Thyroid gland (tissue), 4 donors: ENCODE data around the gene PPP2R5D. TPM values are rescaled to one million over a fixed set of nuclear protein-coding genes. Genes with fewer than 3 reads are reported as not detected.

ENCODE experiments used
- DNase-seq, 2 donors: peaks; one replicate each; pipeline ENCODE4 v3.0.0-alpha.2; 2019
- H3K27ac ChIP-seq, 3 donors: fragments of 200-600 bp; sonication (generic); 1 replicate in 2 of 3; 2 replicates in 1 of 3; pipeline ENCODE4 v1.5.1; 2016 to 2019; ENCODE audit warnings: mild to moderate bottlenecking in 1 of 3, moderate library complexity in 1 of 3
- H3K27me3 ChIP-seq: fragments of 200-600 bp; sonication (generic); one replicate; pipeline ENCODE4 v1.5.1; 2019
- H3K36me3 ChIP-seq, 2 donors: fragments of 200-600 bp; sonication (generic); one replicate each; pipeline ENCODE4 v1.5.1; 2016 to 2019
- H3K4me1 ChIP-seq, 2 donors: fragments of 200-600 bp; sonication (generic); one replicate each; pipeline ENCODE4 v1.5.1; 2017 to 2019
- H3K4me3 ChIP-seq, 3 donors: fragments of 200-600 bp; sonication (generic); replicated peaks in 1 of 3; 1 replicate in 2 of 3; 2 replicates in 1 of 3; pipeline ENCODE4 v1.5.1; 2016; ENCODE audit warnings: mild to moderate bottlenecking in 1 of 3
- H3K9me3 ChIP-seq: fragments of 200-600 bp; sonication (generic); one replicate; pipeline ENCODE4 v1.5.1; 2017
- CTCF ChIP-seq, 6 experiments: fragments of 200-600 bp in 3 of 6; fragments of 450-650 bp in 3 of 6; sonication (generic) in 3 of 6; IDR thresholded peaks; one replicate each; pipeline ENCODE4 v1.5.1; 2016 to 2019; ENCODE audit warnings: antibody characterized with exemption in 6 of 6, mild to moderate bottlenecking in 2 of 6, inconsistent platforms in 1 of 6, moderate library complexity in 1 of 6
- POLR2A ChIP-seq, 2 donors: fragments of 450-650 bp; IDR thresholded peaks; one replicate each; pipeline ENCODE4 v1.6.1; 2017; ENCODE audit warnings: antibody characterized with exemption in 2 of 2, mild to moderate bottlenecking in 2 of 2, moderate library complexity in 1 of 2
- WGBS, 2 donors: methylation state at CpG; one replicate each; pipeline ENCODE4 v1.1.5; 2017; 5-methylcytosine and 5-hydroxymethylcytosine counted together
- intact Hi-C: fragments of 100-400 bp; cut with DNase I; formaldehyde crosslinking; loops from one replicate; pipeline ENCODE4 v1.15.1; 2023
- total RNA-seq, 4 donors: library from RNA; depleted of rRNA; stranded (reverse); fragments of >200 nt; gene quantifications; one replicate each; pipeline ENCODE4 v1.2.3, GENCODE V29; 2016

The PPP2R5D gene
- total RNA-seq, 4 donors from 2014 or later = 22.8 to 47.0 (median 28.2) TPM

DNA sequence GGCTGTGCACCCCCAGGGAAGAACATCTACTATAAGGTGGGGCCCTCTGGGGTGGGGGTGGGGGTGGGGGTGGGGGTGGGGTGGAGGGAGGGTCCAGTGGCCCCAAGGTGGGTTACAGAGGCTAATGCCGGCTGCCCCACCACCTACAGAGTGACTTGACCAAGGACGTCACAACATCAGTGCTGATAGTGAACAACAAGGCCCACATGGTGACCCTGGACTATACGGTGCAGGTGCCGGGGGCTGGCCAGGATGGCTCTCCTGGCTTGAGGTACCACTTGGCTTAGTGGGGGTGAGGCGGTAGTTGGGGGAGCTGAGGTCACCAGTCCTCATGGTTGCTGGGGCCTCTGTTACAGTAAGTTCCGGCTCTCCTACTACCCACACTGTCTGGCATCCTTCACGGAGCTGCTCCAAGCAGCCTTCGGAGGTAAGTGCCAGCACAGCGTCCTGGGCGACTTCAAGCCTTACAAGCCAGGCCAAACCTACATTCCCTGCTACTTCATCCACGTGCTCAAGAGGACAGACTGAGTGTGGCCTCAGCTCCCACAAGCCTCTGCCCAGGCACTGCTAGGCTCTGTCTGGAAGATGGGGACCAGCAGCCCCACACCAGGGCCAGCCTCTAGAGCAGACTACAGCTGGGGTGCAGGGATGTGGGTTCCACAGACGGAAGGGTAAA, 21.1 kb upstream of the PPP2R5D start:
- Histone ChIP-seq H3K4me3 (no peak overlapping the region), H3K27me3 (no peaks in the 10 kb centered on the region), H3K4me1 (peaks cover 5 to 16% of the 10 kb centered on the region in 2 donors), H3K36me3 (peaks cover 10 to 12% of the 10 kb centered on the region in 2 donors), H3K27ac (no peak overlapping the region), H3K9me3 (no peaks in the 10 kb centered on the region)
- DNase-seq = no peak
- 83 to 90% methylated on average over 2 to 9 of the region's 12 CpGs for WGBS, 2 donors
- intact Hi-C loops = no loop called here
- no peak for TF ChIP-seq CTCF (IDR thresholded peaks at IDR 0.05)
- TF ChIP-seq POLR2A (IDR thresholded peaks at IDR 0.05) = no peak

DNA sequence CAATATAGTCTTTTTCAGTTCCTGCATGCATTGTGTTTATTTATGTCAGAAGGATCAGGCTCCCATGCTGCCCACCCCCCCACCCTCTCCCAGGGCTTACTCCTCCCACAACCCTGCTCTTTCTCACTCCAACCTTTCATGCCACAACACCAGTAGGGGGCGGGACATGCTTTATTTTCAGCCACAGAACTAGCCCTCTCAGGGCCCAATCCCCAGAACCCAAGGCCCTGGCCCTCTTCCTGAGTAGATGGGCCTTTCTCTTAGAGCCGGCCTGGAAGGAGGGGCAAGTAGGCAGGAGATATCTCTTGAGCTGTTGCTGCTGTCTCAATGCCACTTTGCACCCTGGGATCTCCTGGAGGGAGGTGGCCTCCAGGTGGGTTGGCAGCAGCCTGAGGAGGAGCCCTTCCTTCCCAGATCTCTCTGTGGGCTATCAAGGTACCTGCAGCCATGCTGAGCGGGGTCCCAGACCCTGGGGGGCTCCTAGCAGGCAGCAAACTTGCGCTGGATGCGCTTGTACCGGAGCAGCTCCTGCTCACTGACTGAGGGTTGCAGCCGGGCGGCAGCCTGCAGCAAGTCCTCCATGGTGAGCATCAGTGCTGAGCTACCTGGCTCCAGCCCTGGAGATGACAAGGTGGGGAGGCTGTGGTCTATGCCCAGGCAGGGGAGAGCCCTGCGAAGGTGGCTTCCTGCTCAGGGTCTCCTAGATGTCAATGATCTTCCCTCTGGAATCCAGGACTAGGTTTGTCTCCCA, 20.3 kb upstream of the PPP2R5D start:
- Histone ChIP-seq H3K27ac (no peak overlapping the region), H3K4me1 (peaks cover 5 to 16% of the 10 kb centered on the region in 2 donors), H3K36me3 (peaks cover 12 to 14% of the 10 kb centered on the region in 2 donors), H3K4me3 (no peak overlapping the region), H3K27me3 (no peaks in the 10 kb centered on the region), H3K9me3 (no peaks in the 10 kb centered on the region)
- peak in 1 of 2 donors; percentile 6 for DNase-seq
- intact Hi-C loops = no loop called here
- WGBS, 2 donors = 75 to 80% methylated on average over 3 of the region's 9 CpGs
- TF ChIP-seq POLR2A (IDR thresholded peaks at IDR 0.05) = no peak
- TF ChIP-seq CTCF (IDR thresholded peaks at IDR 0.05) = peak in 1 of 6 experiments; percentile 7

- no peaks in the 10 kb centered on the region for H3K4me1 ChIP-seq
- H3K4me3 ChIP-seq = no peak overlapping the region
- WGBS, 2 donors = 78 to 93% methylated on average over 7 of the region's 7 CpGs
- peaks cover 12 to 18% of the 10 kb centered on the region in 2 donors for H3K36me3 ChIP-seq
- DNase-seq = no peak
- no peaks in the 10 kb centered on the region for H3K27me3 ChIP-seq
- TF ChIP-seq POLR2A (IDR thresholded peaks at IDR 0.05) = no peak
- TF ChIP-seq CTCF (IDR thresholded peaks at IDR 0.05) = no peak
- no peak overlapping the region for H3K27ac ChIP-seq
- no peaks in the 10 kb centered on the region for H3K9me3 ChIP-seq
- intact Hi-C loops = no loop called here
Observed at GRCh38 chr6:42966571-42966970, 17.8 kb upstream of the PPP2R5D start.

- peaks cover 12 to 18% of the 10 kb centered on the region in 2 donors for H3K36me3 ChIP-seq
- H3K27me3 ChIP-seq = no peaks in the 10 kb centered on the region
- no peaks in the 10 kb centered on the region for H3K4me1 ChIP-seq
- intact Hi-C loops = no loop called here
- no peak overlapping the region for H3K27ac ChIP-seq
- no peak for DNase-seq
- no peak overlapping the region for H3K4me3 ChIP-seq
- H3K9me3 ChIP-seq = no peaks in the 10 kb centered on the region
- TF ChIP-seq POLR2A (IDR thresholded peaks at IDR 0.05) (no peak), CTCF (IDR thresholded peaks at IDR 0.05) (no peak)
- 90 to 100% methylated on average over 5 to 10 of the region's 11 CpGs for WGBS, 2 donors
Observed at GRCh38 chr6:42967228-42967627, 17.1 kb upstream of the PPP2R5D start.
